NCI-H2196 treated with DMSO at 0.1 percent for 48 hours (cell line): Measurements from ENCODE around the gene FAM114A2.

Experiments
- DNase-seq: peaks from one replicate; lab custom pipeline; 2025; ENCODE audit not compliant: unreplicated experiment; lab: John Stamatoyannopoulos, UW

The FAM114A2 gene

GRCh38 chr5:153987301-153987700 lies 51.4 kb downstream of the FAM114A2 start:
- DNase-seq = no peak

- DNase-seq = no peak
These were observed 53.2 kb downstream of the FAM114A2 start for GRCh38 chr5:153985498-153985897.

- DNase-seq = no peak
These were observed 54.8 kb downstream of the FAM114A2 start for GRCh38 chr5:153983885-153984284.

- DNase-seq = no peak
These were observed 56.7 kb downstream of the FAM114A2 start for GRCh38 chr5:153981905-153982605.

GRCh38 chr5:153979028-153979783 lies 59.5 kb downstream of the FAM114A2 start:
- DNase-seq = no peak

- DNase-seq = no peak
These were observed 63.9 kb downstream of the FAM114A2 start for GRCh38 chr5:153974813-153975163.

- DNase-seq = peak; percentile 38
These were observed 64.4 kb downstream of the FAM114A2 start for GRCh38 chr5:153974131-153974812.

- DNase-seq = no peak
These were observed 66.5 kb downstream of the FAM114A2 start for GRCh38 chr5:153972240-153972639.

GRCh38 chr5:153970496-153970895 lies 68.2 kb downstream of the FAM114A2 start:
- no peak for DNase-seq

- DNase-seq = no peak
These were observed 69.2 kb downstream of the FAM114A2 start for GRCh38 chr5:153969563-153969895.

- no peak for DNase-seq
These were observed 69.7 kb downstream of the FAM114A2 start for GRCh38 chr5:153968761-153969562.

- DNase-seq = peak; percentile 38
These were observed 73.6 kb downstream of the FAM114A2 start for GRCh38 chr5:153964880-153965645.

GRCh38 chr5:153964191-153964879 lies 74.4 kb downstream of the FAM114A2 start:
- no peak for DNase-seq

GRCh38 chr5:153960269-153961215 lies 78.2 kb downstream of the FAM114A2 start:
- no peak for DNase-seq

- DNase-seq = no peak
These were observed 79.4 kb downstream of the FAM114A2 start for GRCh38 chr5:153959134-153959957.

- no peak for DNase-seq
These were observed 81.5 kb downstream of the FAM114A2 start for GRCh38 chr5:153957205-153957604.

- no peak for DNase-seq
These were observed 85.3 kb downstream of the FAM114A2 start for GRCh38 chr5:153953411-153953810.

- no peak for DNase-seq
These were observed 85.8 kb downstream of the FAM114A2 start for GRCh38 chr5:153952893-153953292.
